ENCODE results near the gene MOGAT2.

MOGAT2 gene

DNA sequence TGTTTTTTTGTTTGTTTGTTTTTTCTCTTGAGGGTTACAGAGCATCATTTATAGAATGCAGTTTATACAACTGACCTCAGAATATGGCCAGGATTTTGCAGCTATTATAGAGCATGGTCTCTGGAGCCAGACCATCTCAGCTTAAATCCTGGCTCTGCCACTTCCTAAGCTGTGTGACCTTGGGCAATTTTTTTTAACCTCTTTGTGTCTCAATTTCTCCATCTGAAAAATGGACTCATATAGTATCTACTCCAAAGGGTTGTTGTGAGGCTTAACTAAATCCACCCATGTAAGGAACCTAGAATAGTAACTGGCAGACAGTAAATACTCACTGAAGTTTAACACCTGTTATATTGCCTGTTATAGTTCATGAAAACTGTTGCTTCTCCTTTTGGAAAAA is 42.6 kb downstream of the MOGAT2 start:
- DNase-seq, result no peak

DNA sequence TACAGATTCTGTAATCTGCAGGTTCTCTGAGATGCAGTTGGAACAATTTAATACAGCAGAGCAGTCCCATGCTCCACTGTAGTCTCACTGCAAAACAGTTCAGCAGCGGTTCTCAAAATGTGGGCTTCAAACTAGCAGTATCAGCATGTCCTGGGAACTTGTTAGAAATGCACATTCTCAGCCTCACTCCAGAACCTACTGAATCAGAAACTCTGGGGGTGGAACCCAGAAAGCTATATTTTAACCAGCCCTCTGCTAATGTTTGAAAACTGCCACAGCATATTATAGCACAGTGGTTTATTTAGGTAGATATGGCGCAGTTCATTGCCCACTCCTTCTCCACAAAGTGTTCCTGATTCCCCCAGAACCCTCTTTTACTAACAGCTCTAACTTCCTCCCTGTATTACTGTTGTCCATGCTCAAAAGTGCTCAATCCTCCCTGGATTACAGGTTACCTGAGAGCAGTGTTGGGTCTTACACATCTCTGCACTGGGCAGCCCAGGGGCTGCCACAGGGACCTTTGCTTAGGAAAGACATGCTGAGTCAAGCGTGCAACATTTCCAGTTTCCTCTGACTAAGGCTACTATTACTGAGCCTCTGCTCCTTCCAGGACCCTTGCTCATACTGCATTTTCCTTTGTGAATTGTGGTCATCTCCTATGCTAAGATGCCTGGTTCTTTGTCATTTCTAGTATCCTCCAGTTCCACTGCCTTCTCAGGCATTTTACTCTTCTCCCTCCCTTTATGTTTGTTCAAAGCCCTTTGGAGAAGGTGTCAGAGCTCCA is 43.3 kb downstream of the MOGAT2 start:
- DNase-seq, result no peak

DNA sequence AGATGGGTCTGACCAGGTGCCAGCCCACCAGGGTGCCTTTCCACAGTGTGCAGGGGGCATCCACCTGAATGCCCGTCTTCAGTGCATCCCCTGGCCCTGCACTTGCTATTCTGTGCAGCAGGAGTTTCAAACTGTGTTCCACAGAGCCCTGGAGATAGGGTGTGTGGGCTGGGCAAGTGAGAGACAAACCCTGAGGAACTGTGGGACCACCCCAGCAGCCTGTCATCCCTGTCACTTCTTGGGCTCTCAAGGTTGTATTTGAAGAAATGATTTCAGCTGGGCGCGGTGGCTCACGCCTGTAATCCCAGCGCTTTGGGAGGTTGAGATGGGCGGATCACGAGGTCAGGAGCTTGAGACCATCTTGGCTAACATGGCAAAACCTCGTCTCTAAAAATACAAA is 44.5 kb downstream of the MOGAT2 start:
- no peak for DNase-seq

DNA sequence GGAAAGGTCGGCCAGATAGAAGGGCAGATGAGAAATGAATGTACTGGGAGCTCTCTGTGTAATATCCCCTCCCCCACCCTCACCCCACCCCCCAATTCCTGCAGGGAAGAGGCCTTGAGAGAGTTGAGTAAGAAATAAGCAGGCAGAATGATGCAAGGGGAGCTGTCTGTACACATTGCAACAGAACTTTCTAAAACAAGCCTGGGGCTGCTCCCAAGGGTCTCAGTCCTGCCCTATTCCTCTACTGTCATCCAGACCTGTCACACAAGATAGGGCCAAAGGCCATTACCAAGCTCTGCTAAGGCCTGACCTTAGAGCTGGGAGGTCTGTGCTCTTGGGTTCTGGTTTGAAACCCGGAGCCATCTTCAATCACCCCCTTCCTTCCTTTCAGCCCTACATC is 45.2 kb downstream of the MOGAT2 start:
- DNase-seq, result no peak

DNA sequence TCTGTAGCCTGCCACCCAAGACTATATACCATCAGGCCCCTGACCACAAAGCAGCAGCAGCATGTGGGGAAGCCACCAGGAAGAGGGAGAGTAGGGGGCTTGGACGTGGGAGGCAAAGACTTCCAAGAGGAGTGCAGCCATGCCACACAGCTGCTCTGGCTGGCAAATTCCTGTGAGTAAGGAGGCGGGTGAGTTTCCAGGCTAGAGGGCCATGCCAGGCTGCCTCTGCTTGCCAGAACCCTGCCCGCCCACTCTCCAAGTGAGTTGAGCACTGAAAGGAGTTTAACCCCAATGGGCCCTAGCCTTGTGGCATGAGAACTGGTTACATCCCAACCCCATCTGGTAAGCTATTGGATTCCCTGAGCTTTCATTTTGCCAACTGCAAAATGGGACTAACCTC is 46.2 kb downstream of the MOGAT2 start:
- DNase-seq, result no peak

DNA sequence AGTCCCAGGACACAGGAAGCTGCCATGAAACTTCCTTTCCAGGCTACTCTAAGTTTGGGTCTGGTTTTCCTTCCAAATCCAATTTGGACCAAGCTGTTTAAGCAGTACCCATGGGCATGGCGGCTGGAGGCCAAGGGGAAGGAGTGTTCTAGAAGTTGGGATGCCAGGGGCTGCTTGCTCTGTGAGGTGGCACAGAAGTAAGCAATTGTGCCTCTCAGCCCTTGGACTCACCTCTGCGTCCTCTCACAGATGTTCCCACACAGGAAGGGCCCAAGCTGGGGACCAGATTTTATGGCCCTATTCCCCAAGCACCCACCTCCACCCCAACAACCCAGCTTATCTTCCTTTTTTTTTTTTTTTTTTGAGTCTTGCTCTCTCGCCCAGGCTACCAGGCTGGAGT is 47.5 kb downstream of the MOGAT2 start:
- no peak for DNase-seq

DNA sequence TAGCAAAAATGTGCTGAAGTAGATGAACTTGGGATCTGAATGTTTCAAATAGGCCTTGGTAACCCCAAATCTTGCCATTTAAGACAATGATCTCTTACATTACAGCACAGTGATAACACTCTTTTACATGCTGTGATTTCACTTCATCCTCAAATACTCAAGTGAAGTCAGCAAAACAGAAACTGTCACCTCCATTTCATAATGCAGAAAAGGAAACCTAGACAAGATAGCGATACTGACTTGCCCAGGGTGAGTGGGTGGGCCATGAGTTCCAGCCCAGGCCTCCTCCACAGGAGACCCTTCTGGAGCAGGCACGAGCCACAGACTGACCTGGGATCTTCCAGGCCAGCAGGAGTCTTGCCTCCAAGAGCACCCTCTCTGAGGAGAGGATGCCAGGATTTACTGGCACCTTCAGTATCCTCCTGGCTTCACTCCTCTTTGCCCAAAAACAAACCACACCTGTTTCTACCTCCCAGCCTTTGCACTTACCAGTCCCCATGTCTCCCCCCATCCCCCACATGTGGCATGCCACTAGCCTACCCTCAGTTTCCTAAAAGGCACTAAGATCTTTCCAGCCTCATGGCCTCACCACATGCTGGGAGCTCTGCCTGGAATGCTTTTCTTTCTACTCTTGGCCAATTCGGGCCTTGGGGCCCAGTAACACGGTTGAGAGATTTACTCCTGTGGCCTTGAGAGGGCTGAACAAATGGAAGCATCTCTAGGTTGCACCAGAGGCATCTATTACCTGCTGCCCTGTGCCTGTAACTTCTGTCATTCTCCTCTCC is 49.0 kb downstream of the MOGAT2 start:
- no peak for DNase-seq

DNA sequence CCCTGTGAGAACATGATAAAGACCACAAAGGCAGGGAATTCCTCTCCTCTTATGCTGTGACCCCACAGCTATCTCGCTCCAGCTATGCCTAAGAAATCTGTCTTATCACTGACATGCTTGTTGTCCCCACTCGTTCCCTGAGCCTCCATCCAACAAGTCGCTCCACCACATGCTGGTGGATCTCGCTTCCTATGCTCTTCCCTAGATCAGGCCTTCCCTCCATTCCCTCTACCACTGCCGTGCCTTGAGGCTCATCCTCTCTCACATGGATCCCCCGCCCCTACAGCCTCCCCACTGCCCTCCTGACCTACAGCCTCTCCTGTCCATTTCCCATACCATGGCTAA is 49.6 kb downstream of the MOGAT2 start:
- no peak for DNase-seq

DNA sequence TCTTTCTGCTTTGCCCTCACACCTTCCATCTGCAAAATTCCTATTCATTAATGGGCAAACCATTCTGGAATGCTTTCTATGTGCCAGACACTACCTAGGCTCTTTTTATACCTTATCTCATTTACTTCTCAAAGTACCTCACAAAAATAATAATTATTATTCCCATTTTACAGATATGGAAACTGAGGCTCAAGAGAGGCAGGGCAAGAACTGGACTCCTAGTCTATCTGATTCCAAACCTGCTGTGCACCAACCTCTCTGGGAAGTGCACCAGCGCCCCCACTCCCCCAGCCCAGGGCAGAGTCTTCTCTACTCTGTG is 50.1 kb downstream of the MOGAT2 start:
- DNase-seq, result no peak

DNA sequence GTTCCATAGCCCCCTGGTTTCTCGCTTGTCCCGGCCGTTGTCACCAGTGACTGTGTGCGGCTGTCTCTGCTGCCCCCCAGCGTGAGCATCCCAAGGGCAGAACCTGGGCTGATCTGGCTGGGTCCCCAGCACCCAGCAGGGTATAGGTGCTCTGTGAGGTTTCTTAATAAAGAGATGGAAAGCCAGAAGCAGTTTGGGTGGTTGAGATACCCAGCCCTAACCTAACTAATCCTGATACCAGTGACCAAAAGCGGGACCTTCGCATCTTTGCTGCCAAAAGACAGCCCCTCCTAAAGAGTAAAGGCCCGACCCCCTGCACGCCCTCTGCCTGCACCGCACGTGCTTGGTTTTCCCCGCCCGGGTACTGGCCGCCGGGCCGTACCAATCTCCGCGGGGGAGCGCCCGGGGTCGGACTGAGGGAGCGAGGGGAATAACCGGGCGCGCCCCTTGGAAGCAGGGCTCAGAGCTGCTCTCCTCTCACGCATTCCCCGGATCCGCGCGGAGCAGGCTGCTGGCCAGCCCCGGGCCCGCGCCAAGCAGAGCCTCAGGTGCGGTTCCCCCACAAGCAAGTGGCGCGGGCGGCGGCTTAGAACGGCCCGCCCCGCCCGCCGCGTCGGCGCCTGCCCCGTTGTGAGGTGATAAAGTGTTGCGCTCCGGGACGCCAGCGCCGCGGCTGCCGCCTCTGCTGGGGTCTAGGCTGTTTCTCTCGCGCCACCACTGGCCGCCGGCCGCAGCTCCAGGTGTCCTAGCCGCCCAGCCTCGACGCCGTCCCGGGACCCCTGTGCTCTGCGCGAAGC is 50.7 kb downstream of the MOGAT2 start, which contains the start of gene DGAT2:
TSS of gene DGAT2 (plus strand) at position 667 of the 797 bp plus-strand sequence. CDS start 214 bp downstream, outside the sequence.
- peak; percentile 85 for DNase-seq

DNA sequence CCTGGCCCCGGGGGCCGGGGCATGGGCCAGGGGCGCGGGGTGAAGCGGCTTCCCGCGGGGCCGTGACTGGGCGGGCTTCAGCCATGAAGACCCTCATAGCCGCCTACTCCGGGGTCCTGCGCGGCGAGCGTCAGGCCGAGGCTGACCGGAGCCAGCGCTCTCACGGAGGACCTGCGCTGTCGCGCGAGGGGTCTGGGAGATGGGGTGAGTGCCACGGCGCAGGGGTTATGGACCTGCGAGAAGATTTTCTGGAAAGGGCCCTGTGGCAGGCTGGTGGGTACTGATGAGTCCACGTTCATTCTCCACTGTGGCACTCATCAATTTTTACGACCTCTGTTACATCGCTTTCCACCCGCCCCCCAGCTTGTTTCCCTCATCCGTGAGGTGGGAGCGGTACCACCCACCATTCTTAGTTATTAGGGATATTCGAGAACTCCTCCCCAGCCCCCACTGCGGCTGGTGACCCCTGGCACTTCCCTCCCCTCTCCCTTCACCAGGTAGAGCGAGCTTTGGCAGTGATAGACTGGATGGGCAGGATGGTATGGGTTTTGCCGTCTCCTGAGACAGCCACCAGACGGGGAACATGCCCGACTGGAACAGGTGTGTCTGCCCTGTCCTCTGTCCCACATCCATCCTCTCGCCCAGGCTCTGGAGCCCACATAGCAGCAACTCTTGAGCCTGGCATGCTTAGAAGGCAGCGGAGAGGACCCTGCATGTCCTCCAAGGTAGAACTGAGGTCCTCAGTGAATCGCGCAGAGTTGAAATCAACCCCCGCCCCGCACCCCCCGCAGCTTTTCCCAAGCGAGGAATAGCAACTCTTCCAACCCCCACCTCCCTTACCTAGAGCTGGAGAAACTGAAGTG is 51.5 kb downstream of the MOGAT2 start:
- no peak for DNase-seq

DNA sequence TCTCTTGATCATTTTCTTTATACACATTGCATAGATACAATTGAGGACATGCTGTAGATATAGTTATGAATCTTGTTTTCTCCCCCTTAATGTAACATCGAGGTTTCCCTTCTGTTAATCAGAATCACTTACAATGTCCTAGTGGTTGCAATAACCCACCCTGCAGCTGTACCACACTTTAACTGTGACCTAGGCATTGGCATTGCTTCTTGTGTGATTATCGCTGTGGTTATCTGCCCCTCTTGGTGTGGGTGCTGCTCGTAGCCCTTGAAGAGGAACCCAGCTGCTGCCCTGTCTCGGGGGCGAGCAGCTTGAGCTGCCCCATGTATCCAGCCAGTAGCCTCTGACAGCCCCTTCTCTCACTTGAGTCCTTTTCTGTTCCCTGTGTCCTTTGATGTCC is 52.5 kb downstream of the MOGAT2 start:
- DNase-seq, result no peak

DNA sequence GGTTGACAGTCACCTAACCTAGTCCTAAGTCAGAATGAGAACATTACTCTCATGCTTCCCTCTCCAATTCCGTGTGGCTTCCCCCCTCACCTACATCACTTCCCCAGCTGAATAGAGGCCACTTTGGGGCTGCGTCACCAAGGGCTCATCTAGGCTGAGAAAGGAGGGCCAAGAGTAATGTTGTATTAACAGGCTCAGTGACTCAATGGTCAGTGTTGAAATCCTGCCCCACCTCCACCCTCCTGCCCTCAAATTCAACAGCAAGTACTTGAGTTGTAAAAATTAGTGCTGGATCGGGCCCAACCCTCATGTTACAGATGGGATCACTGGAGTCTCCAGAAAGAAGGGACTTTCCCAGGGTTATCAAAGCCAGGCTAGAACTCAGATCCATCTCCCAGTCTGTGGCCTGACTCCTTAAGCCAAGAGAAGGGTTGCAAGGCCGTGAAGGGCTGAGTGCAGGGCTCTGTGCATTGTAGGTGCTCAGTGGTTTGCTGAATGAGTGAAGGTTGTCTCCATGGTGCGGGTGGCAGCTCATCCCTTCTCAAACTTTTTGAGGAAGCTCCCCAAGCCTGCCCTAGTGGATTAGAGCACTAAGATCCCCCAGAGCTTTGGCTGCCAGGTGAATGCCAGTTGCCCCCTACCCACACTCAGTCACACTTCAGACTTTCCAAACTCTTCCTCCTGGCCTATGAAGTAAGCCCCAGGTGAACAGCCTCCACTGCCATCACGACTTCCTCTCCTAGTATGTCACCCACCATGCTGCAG is 54.2 kb downstream of the MOGAT2 start:
- DNase-seq, result no peak

DNA sequence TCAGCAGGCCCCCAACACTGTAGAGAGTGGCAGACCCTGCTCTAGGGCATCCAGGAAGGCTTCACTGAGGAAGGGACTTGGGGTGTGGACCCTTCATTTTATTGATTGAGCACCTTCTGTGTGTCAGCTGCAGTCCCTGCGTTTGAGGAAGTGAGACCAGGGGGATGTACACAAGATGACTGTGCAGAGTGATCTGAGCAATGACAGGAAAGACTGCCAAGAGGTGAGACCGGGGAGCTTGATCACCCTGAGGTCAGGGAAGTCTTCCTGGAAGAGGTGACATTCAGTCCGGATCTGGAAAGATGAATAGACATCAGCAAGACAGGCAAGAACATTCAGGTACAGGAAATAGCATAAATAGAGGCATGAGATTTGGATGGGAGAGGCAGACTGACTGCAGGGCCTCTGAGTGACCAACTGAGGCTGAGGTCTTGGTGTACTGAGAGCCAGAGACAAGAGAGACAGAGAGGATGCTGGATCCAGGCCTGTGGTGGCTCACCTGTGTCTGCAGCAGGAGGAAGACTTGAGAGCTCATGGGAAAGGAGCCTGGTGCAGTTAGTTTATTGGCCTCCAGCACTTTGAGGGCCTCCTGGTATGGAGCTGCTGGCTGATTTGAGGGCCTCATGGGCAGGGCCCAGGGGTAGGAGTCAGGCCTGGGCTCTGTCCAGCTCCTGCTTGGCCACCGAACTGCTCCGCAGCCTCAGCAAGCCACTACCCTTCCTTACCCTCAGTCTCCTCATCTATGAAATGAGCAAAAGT is 56.1 kb downstream of the MOGAT2 start:
- DNase-seq, result no peak

DNA sequence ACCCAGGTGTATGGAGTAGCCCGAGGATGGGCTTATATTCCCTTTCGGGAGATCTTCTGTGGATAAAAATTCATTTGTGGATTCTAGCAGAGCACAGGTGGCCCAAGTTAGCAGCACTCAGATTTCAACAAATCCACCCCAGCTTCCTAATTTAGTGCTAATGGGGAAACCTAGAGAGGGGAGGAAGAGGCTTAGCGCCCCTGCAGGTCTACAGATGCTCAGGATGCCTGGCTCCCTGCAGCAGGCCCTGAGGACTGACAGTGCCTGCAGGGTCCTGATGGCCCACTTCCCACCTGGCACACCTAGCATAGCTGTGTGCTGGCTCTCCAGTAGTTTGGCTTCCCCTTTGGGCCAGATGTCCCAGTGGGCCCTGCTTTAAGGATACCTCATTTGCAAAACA is 57.4 kb downstream of the MOGAT2 start:
- no peak for DNase-seq

DNA sequence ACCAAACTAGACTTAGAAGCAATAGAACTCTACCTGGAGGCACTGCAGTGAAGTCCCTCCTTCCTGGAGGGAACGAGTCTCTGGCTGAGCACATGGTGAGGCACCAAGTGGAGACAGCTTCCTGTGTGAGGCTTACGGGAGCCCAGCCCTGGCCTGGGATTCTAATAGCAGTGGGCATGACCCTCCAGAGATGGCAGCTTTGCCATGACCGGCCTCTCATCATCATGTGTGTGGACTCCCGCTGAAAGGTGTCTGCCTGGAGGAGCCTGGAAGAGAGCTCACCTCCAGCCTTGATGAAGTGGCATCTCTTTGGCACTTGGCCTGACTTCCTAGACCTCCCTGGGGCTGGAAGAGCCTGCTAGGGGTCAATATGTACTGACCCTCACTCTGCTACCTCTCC is 58.9 kb downstream of the MOGAT2 start:
- no peak for DNase-seq

DNA sequence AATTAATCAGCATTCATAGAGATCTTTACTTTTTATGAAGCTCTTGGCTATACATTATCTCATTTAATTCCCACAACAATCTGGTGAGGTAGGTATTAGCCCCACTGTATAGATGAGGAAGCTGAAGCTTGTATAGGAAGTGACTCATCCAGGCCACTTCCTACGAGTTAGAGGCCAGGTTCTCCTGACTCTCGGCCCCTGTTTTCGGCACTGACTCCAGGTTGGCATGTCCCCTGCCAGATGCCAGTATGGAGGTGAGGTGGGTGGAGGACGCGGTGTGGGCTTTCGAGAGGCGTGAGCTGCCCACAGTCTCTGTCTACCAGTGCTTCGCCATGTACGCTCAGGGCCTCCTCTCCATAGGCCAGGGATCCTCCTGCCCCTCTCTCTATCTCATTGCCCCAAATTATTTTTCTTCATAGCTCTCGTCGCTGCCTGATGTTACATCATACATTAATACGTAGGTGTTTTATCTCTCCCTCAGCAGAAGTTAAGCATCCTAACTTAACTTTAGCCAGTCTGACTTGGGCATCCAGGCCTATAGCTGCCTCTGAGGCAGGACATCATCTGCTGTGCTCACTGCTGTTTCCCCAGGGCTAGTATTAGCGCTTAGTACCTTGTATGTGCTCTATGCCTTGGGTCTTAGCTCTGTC is 59.9 kb downstream of the MOGAT2 start:
- no peak for DNase-seq

DNA sequence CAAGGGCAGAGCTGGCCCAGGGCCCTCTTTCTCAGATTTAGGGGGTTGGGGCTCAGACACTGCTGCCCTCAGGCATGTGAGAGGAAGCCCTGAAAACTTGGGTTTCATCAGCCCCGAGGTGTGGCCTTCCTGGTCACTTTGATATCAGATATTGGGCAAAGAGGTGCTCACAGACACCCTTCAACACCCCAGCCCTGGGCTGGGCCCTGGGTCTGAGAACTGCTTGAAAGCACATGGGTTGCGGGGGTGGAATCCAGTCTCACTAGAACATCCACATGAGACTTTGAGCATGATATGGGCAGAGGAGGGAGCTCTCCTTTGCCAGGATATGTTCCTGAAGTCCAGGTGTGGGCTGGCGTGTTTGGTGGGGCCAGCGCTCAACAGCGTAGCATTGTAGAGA is 61.3 kb downstream of the MOGAT2 start:
- DNase-seq, result no peak

DNA sequence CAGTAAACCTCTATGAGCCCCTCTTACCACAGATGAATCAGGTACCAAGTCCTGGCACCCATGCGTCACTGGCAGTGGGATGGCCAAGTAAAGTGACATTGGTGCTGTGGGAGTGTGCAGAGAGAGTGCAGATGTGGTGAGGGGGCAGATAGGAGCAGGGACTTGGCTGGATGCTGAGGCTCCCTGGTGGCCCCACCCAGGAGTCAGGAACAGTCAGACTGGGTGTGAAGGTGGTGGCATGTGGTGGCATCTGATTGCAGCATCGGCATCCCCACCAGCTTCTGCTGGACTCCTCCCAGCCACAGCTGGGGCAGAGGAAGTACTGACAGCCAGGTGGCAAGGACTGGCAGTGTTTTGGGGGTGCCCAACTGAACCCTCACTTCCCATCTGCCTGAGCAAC is 62.3 kb downstream of the MOGAT2 start:
- DNase-seq, result no peak

DNA sequence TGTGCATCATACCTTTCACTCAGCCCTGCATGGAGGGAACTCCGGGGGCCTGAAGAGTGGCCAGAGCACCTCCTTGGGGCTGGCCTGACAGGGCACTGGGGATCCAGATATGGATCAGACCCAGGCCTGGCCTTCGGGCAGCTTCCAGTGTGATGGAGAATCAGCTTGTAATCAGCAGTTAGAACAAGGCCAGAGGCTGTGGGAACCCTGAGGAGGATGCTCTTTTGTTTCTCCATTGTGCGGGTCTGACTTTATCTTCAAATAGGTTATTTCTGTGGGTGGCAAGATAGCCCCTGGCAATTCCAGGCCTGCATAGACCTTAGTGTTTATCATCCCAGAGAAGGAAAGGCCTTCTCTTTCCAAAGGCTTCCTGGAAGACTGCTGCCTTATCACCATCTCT is 63.2 kb downstream of the MOGAT2 start:
- no peak for DNase-seq

DNA sequence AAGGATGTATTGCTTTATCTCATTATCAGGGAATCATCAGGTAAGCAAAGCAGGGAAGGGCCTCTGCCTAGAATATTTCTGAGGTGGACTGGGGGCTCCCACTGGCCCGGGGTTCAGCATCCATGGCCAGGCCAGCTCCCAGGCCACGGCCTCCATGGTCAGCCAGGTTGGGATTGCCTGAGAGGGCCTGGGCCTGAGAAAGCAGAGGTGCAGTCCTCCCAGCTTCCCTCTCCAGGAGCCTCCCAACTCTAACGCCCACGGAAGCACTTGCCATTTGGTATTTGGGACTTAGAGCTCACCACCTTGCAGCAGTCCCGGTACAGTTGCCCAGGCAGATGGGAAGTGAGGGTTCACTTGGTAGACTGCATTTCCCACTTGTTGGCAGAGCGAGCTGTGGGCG is 63.7 kb downstream of the MOGAT2 start:
- DNase-seq, result no peak
